OCI-M1 (cell line): Measurements from ENCODE around the gene SFMBT2.

Experiments used
- DNase-seq: peaks from one replicate; lab custom pipeline; 2025; lab: John Stamatoyannopoulos, UW

Gene SFMBT2

GRCh38 chr10:7264313-7264756, 146.5 kb downstream of the SFMBT2 start:
- no peak for DNase-seq

GRCh38 chr10:7263616-7264015, 147.2 kb downstream of the SFMBT2 start:
- no peak for DNase-seq

- DNase-seq, result no peak
Measured at GRCh38 chr10:7261351-7261750, 149.5 kb downstream of the SFMBT2 start.

- no peak for DNase-seq
Measured at GRCh38 chr10:7260912-7261311, 149.9 kb downstream of the SFMBT2 start.

- DNase-seq, result peak; percentile 76
Measured at GRCh38 chr10:7260412-7260900, 150.4 kb downstream of the SFMBT2 start.

GRCh38 chr10:7258948-7259523, 151.8 kb downstream of the SFMBT2 start:
- DNase-seq, result no peak

GRCh38 chr10:7255517-7255916, 155.3 kb downstream of the SFMBT2 start:
- DNase-seq, result peak; percentile 25

- peak; percentile 80 for DNase-seq
Measured at GRCh38 chr10:7251696-7252465, 159.0 kb downstream of the SFMBT2 start.

- DNase-seq, result no peak
Measured at GRCh38 chr10:7250236-7250635, 160.6 kb downstream of the SFMBT2 start.

- no peak for DNase-seq
Measured at GRCh38 chr10:7248585-7249164, 162.2 kb downstream of the SFMBT2 start.

GRCh38 chr10:7248148-7248547, 162.7 kb downstream of the SFMBT2 start:
- DNase-seq, result no peak

GRCh38 chr10:7245505-7245904, 165.3 kb downstream of the SFMBT2 start:
- DNase-seq, result no peak

- peak; percentile 66 for DNase-seq
Measured at GRCh38 chr10:7243873-7244272, 167.0 kb downstream of the SFMBT2 start.

GRCh38 chr10:7243139-7243538, 167.7 kb downstream of the SFMBT2 start:
- no peak for DNase-seq

GRCh38 chr10:7239312-7239985, 171.4 kb downstream of the SFMBT2 start:
- no peak for DNase-seq

GRCh38 chr10:7235376-7235775, 175.5 kb downstream of the SFMBT2 start:
- no peak for DNase-seq

GRCh38 chr10:7234109-7234508, 176.7 kb downstream of the SFMBT2 start:
- DNase-seq, result peak; percentile 46

GRCh38 chr10:7233259-7233991, 177.4 kb downstream of the SFMBT2 start:
- peak; percentile 87 for DNase-seq

- peak; percentile 26 for DNase-seq
Measured at GRCh38 chr10:7231509-7232414, 179.1 kb downstream of the SFMBT2 start.

- DNase-seq, result no peak
Measured at GRCh38 chr10:7230951-7231350, 179.9 kb downstream of the SFMBT2 start.

- no peak for DNase-seq
Measured at GRCh38 chr10:7230036-7230435, 180.8 kb downstream of the SFMBT2 start.
